SK-N-SH (cell line): Measurements from ENCODE around the gene FUS. TPM values are rescaled to one million over a fixed set of nuclear protein-coding genes. Genes with fewer than 3 reads are reported as not detected.

ENCODE experiments used
- CTCF ChIA-PET: fragments of 300-600, 350-600 bp; formaldehyde crosslinking; extraction: SDS; loops from one replicate; lab custom pipeline; 2021; lab: Yijun Ruan, JAX
- POLR2A ChIA-PET: fragments of 350-600 bp; sonication (Branson Sonifier 250); formaldehyde crosslinking; extraction: SDS; loops from one replicate; lab custom pipeline; 2020; ENCODE audit warnings: antibody characterized with exemption, inconsistent platforms; lab: Yijun Ruan, JAX
- DNase-seq: peaks from one replicate; pipeline ENCODE4 v3.0.0; 2012
- H2AFZ ChIP-seq: fragments of 200-600 bp; sonication (generic); 2 replicates; pipeline ENCODE4 v1.8.1; 2016; ENCODE audit warnings: antibody characterized with exemption, mild to moderate bottlenecking, low read depth
- H3F3A ChIP-seq: fragments of 200-600 bp; sonication (generic); replicated peaks from 2 replicates; pipeline ENCODE3; 2016; ENCODE audit warnings: antibody characterized with exemption, mild to moderate bottlenecking; ENCODE audit not compliant: insufficient read depth
- H3K27ac ChIP-seq, 2 experiments: fragments of 200-500 bp in 1 of 2; fragments of 200-600 bp in 1 of 2; sonication (Bioruptor generic) in 1 of 2; sonication (generic), shearing (Covaris generic) in 1 of 2; 2 replicates each; pipeline versions ENCODE4 v1.5.1 to v1.6.1; 2014 to 2016; ENCODE audit warnings: low read depth in 2 of 2, inconsistent platforms in 1 of 2, low read length in 1 of 2, mild to moderate bottlenecking in 1 of 2, mixed read lengths in 1 of 2
- H3K27me3 ChIP-seq: fragments of 200-600 bp; sonication (generic), shearing (Covaris generic); 2 replicates; pipeline ENCODE4 v1.6.1; 2016; ENCODE audit warnings: mixed run types; ENCODE audit not compliant: insufficient read depth
- H3K36me3 ChIP-seq, 2 experiments: fragments of 200-500 bp in 1 of 2; fragments of 200-600 bp in 1 of 2; sonication (Bioruptor generic) in 1 of 2; sonication (generic) in 1 of 2; replicated peaks in 1 of 2; 2 replicates each; pipeline versions ENCODE3 to v1.5.1; 2014 to 2016; ENCODE audit warnings: low read length in 1 of 2, mild to moderate bottlenecking in 1 of 2; ENCODE audit not compliant: insufficient read depth in 2 of 2, control insufficient read depth in 1 of 2
- H3K4me1 ChIP-seq, 2 experiments: fragments of 200-500 bp in 1 of 2; fragments of 200-600 bp in 1 of 2; sonication (Bioruptor generic) in 1 of 2; sonication (generic), shearing (Covaris generic) in 1 of 2; 2 replicates each; pipeline versions ENCODE4 v1.5.1 to v1.6.1; 2014 to 2016; ENCODE audit warnings: low read depth in 1 of 2, low read length in 1 of 2, mixed run types in 1 of 2; ENCODE audit not compliant: insufficient read depth in 2 of 2, control insufficient read depth in 1 of 2
- H3K4me2 ChIP-seq: fragments of 200-600 bp; sonication (generic), shearing (Covaris generic); 2 replicates; pipeline ENCODE4 v1.6.1; 2017; ENCODE audit warnings: mixed run types
- H3K4me3 ChIP-seq, 2 experiments: fragments of 200-500 bp in 1 of 2; fragments of 200-600 bp in 1 of 2; sonication (Bioruptor generic) in 1 of 2; sonication (generic), shearing (Covaris generic) in 1 of 2; 2 replicates each; pipeline versions ENCODE4 v1.5.1 to v1.8.1; 2014 to 2016; ENCODE audit warnings: low read depth in 2 of 2, inconsistent platforms in 1 of 2, low read length in 1 of 2, mild to moderate bottlenecking in 1 of 2, mixed read lengths in 1 of 2, moderate library complexity in 1 of 2
- H3K79me2 ChIP-seq: fragments of 200-600 bp; sonication (generic); 2 replicates; pipeline ENCODE4 v1.8.1; 2017; ENCODE audit warnings: mild to moderate bottlenecking; ENCODE audit not compliant: insufficient read depth
- H3K9ac ChIP-seq: fragments of 200-600 bp; sonication (generic); 2 replicates; pipeline ENCODE4 v1.6.1; 2017; ENCODE audit warnings: mixed run types
- H3K9me2 ChIP-seq: fragments of 200-600 bp; sonication (generic); 2 replicates; pipeline ENCODE4 v1.6.1; 2017; ENCODE audit warnings: mixed run types
- H3K9me3 ChIP-seq: fragments of 200-600 bp; sonication (generic); 2 replicates; pipeline ENCODE4 v1.6.1; 2017; ENCODE audit warnings: mixed run types, mild to moderate bottlenecking, moderate library complexity
- H4K20me1 ChIP-seq: fragments of 200-600 bp; sonication (generic); 2 replicates; pipeline ENCODE4 v1.6.1; 2017; ENCODE audit warnings: mild to moderate bottlenecking, mixed run types; ENCODE audit not compliant: insufficient read depth
- CHD2 ChIP-seq: fragments of 150-350 bp; IDR thresholded peaks from 2 replicates; pipeline ENCODE4 v1.6.1; 2018; ENCODE audit warnings: low read length; ENCODE audit not compliant: partially characterized antibody
- CTCF ChIP-seq: fragments of 200-600 bp; sonication (generic); IDR thresholded peaks from 2 replicates; pipeline ENCODE4 v1.6.1; 2017; ENCODE audit warnings: antibody characterized with exemption, mild to moderate bottlenecking, moderate library complexity
- ELF1 ChIP-seq: IDR thresholded peaks from 2 replicates; pipeline ENCODE4 v1.4.0; 2012
- EP300 ChIP-seq, 2 experiments: IDR thresholded peaks; 2 replicates each; pipeline versions ENCODE4 v1.4.0 to v1.6.1; 2012; ENCODE audit warnings: borderline replicate concordance in 1 of 2, low read depth in 1 of 2, low read length in 1 of 2
- EZH2phosphoT487 ChIP-seq: fragments of 200-600 bp; sonication (generic); IDR thresholded peaks from 2 replicates; pipeline ENCODE4 v1.6.1; 2017; ENCODE audit warnings: low read depth, mixed run types, mild to moderate bottlenecking, antibody characterized with exemption, moderate library complexity, borderline replicate concordance
- FOSL2 ChIP-seq: IDR thresholded peaks from 2 replicates; pipeline ENCODE4 v1.4.0; 2012; ENCODE audit warnings: low read depth, mild to moderate bottlenecking, moderate library complexity, borderline replicate concordance
- FOXM1 ChIP-seq: IDR thresholded peaks from 2 replicates; pipeline ENCODE4 v1.4.0; 2012; ENCODE audit warnings: low read depth, mild to moderate bottlenecking
- GABPA ChIP-seq: IDR thresholded peaks from 2 replicates; pipeline ENCODE4 v1.4.0; 2012; ENCODE audit warnings: low read depth, mild to moderate bottlenecking
- GATA2 ChIP-seq: sonication (generic); formaldehyde crosslinking; IDR thresholded peaks from 2 replicates; pipeline ENCODE4 v1.5.0; 2020; ENCODE audit warnings: mild to moderate bottlenecking, missing genetic modification reagents
- JUND ChIP-seq: IDR thresholded peaks from 2 replicates; pipeline ENCODE4 v1.4.0; 2012
- MAX ChIP-seq: IDR thresholded peaks from 2 replicates; pipeline ENCODE4 v1.4.0; 2012; ENCODE audit warnings: low read depth
- MEF2A ChIP-seq: IDR thresholded peaks from 2 replicates; pipeline ENCODE4 v1.4.0; 2012; ENCODE audit warnings: low read depth, borderline replicate concordance
- NRF1 ChIP-seq: IDR thresholded peaks from 2 replicates; pipeline ENCODE4 v1.6.1; 2012; ENCODE audit warnings: low read depth, mild to moderate bottlenecking, low read length
- POLR2AphosphoS5 ChIP-seq: IDR thresholded peaks from 2 replicates; pipeline ENCODE4 v1.6.1; 2012; ENCODE audit warnings: low read depth, low read length
- RAD21 ChIP-seq: IDR thresholded peaks from 2 replicates; pipeline ENCODE4 v1.6.1; 2012; ENCODE audit warnings: mild to moderate bottlenecking, low read length
- RCOR1 ChIP-seq: fragments of 150-350 bp; IDR thresholded peaks from 2 replicates; pipeline ENCODE4 v1.6.1; 2017; ENCODE audit warnings: antibody characterized with exemption, low read length
- REST ChIP-seq: IDR thresholded peaks from 2 replicates; pipeline ENCODE4 v1.6.1; 2012; ENCODE audit warnings: mild to moderate bottlenecking, low read depth, low read length, moderate library complexity
- RFX5 ChIP-seq: IDR thresholded peaks from 2 replicates; pipeline ENCODE4 v1.6.1; 2012; ENCODE audit warnings: mild to moderate bottlenecking, improper control_type of control experiment, low read length
- SIN3A ChIP-seq: IDR thresholded peaks from 2 replicates; pipeline ENCODE4 v1.6.1; 2012; ENCODE audit warnings: low read depth, mild to moderate bottlenecking, low read length, moderate library complexity, borderline replicate concordance
- TCF12 ChIP-seq: IDR thresholded peaks from 2 replicates; pipeline ENCODE4 v1.4.0; 2012
- TEAD4 ChIP-seq: IDR thresholded peaks from 2 replicates; pipeline ENCODE4 v1.4.0; 2012; ENCODE audit warnings: mild to moderate bottlenecking, borderline replicate concordance; ENCODE audit not compliant: insufficient read depth
- USF2 ChIP-seq: fragments of 150-350 bp; IDR thresholded peaks from 2 replicates; pipeline ENCODE4 v1.6.1; 2017; ENCODE audit warnings: antibody characterized with exemption, low read length, low read depth, borderline replicate concordance
- YY1 ChIP-seq: IDR thresholded peaks from 2 replicates; pipeline ENCODE4 v1.4.0; 2012; ENCODE audit warnings: low read depth, mild to moderate bottlenecking
- WGBS: methylation state at CpG from one replicate; pipeline ENCODE4 v1.1.6; 2017; ENCODE audit warnings: low lambda C conversion rate; 5-methylcytosine and 5-hydroxymethylcytosine counted together
- polyA plus RNA-seq, 3 experiments: library from polyadenylated mRNA; depleted of rRNA; stranded (reverse); fragments of >200 nt; gene quantifications; 2 replicates each; pipeline ENCODE4 v1.2.3, GENCODE V29; 2012

FUS gene
- polyA plus RNA-seq, 1 of the 3 experiments (the other 2 are of a cell fraction): 429 TPM

- TF ChIP-seq SIN3A: no peak
- TF ChIP-seq GABPA: no peak
- TF ChIP-seq RCOR1: no peak
- no peak for TF ChIP-seq TCF12
- TF ChIP-seq MAX: no peak
- no peak for TF ChIP-seq RAD21
- no peak for TF ChIP-seq USF2
- TF ChIP-seq ELF1: no peak
- TF ChIP-seq MEF2A: no peak
- TF ChIP-seq TEAD4: no peak
- TF ChIP-seq POLR2AphosphoS5: no peak
- no peak for TF ChIP-seq CHD2
- no peak for TF ChIP-seq FOSL2
- TF ChIP-seq RFX5: no peak
- no peak for TF ChIP-seq EZH2phosphoT487
- TF ChIP-seq JUND: no peak
- TF ChIP-seq EP300 (IDR thresholded peaks at IDR 0.05; ENCODE audit: borderline replicate concordance in 1 of 2, low read depth in 1 of 2, low read length in 1 of 2): no peak
- POLR2A ChIA-PET: no interaction called here
- Histone ChIP-seq H3K27me3 (peaks cover 26% of the 10 kb centered on the region), H3K4me2 (no peak overlapping the region), H3F3A (no peaks in the 10 kb centered on the region), H3K27ac (no peak overlapping the region), H4K20me1 (no peaks in the 10 kb centered on the region), H3K4me3 (no peak overlapping the region), H3K36me3 (no peaks in the 10 kb centered on the region), H3K79me2 (no peaks in the 10 kb centered on the region), H2AFZ (no peak overlapping the region), H3K9me3 (no peaks in the 10 kb centered on the region), H3K9ac (no peak overlapping the region), H3K9me2 (no peaks in the 10 kb centered on the region), H3K4me1 (no peaks in the 10 kb centered on the region)
- WGBS: 82% methylated on average over 74 of the region's 80 CpGs
- no peak for DNase-seq
- CTCF ChIA-PET: no interaction called here
These were observed 44.4 kb downstream of the FUS start for GRCh38 chr16:31224092-31224955.

GRCh38 chr16:31225193-31225592 is 45.3 kb downstream of the FUS start:
- DNase-seq: no peak
- H3K4me2 ChIP-seq: no peak overlapping the region
- POLR2A ChIA-PET: no interaction called here
- H3K79me2 ChIP-seq: no peaks in the 10 kb centered on the region
- H3K27me3 ChIP-seq: peaks cover 17% of the 10 kb centered on the region
- no peak overlapping the region for H3K9ac ChIP-seq
- no peaks in the 10 kb centered on the region for H3K4me1 ChIP-seq
- no peak overlapping the region for H2AFZ ChIP-seq
- CTCF ChIA-PET: no interaction called here
- no peaks in the 10 kb centered on the region for H3K36me3 ChIP-seq
- H4K20me1 ChIP-seq: no peaks in the 10 kb centered on the region
- no peaks in the 10 kb centered on the region for H3K9me2 ChIP-seq
- no peak overlapping the region for H3K27ac ChIP-seq
- no peaks in the 10 kb centered on the region for H3K9me3 ChIP-seq
- H3K4me3 ChIP-seq: no peak overlapping the region
- WGBS: 67% methylated on average over 3 of the region's 3 CpGs
- H3F3A ChIP-seq: no peaks in the 10 kb centered on the region
- TF ChIP-seq POLR2AphosphoS5: no peak
- no peak for TF ChIP-seq CTCF
- TF ChIP-seq NRF1: no peak
- no peak for TF ChIP-seq GABPA
- no peak for TF ChIP-seq GATA2 (CRISPR knock-in tag)
- no peak for TF ChIP-seq SIN3A
- TF ChIP-seq REST: no peak
- TF ChIP-seq EZH2phosphoT487: no peak
- no peak for TF ChIP-seq JUND
- no peak for TF ChIP-seq CHD2
- no peak for TF ChIP-seq FOXM1
- TF ChIP-seq YY1: no peak
- no peak for TF ChIP-seq RAD21
